Colonic mucosa (tissue), 4 donors: ENCODE measurements around the gene OPCML. TPM values are rescaled to one million over a fixed set of nuclear protein-coding genes. Genes with fewer than 3 reads are reported as not detected.

Experiments
- DNase-seq: peaks from one replicate; pipeline ENCODE4 v3.0.0-alpha.2; 2020
- H3K27ac ChIP-seq: fragments of 200-600 bp; one replicate; pipeline ENCODE4 v1.8.0; 2021
- H3K27me3 ChIP-seq: fragments of 200-600 bp; one replicate; pipeline ENCODE4 v1.8.0; 2021
- H3K36me3 ChIP-seq: fragments of 200-600 bp; one replicate; pipeline ENCODE4 v1.8.0; 2021
- H3K4me1 ChIP-seq: fragments of 200-600 bp; one replicate; pipeline ENCODE4 v1.8.0; 2021; ENCODE audit warnings: mild to moderate bottlenecking
- H3K4me3 ChIP-seq: fragments of 200-600 bp; one replicate; pipeline ENCODE4 v1.8.0; 2021
- H3K9ac ChIP-seq, 2 donors: one replicate each; pipeline ENCODE4 v1.7.0; 2013; ENCODE audit warnings: control low read depth in 2 of 2, low read depth in 2 of 2, low read length in 2 of 2
- H3K9me3 ChIP-seq: fragments of 200-600 bp; one replicate; pipeline ENCODE4 v1.8.0; 2021
- CTCF ChIP-seq: fragments of 200-600 bp; IDR thresholded peaks from one replicate; pipeline ENCODE4 v1.8.0; 2022; ENCODE audit warnings: antibody characterized with exemption, mild to moderate bottlenecking
- intact Hi-C: fragments of 100-400 bp; cut with DNase I; formaldehyde crosslinking; loops from one replicate; pipeline ENCODE4 v1.14.1; 2022
- total RNA-seq, 2 donors: library from RNA; stranded (reverse); fragmentation: NEBNext Ultra II Directional in 1 of 2; extraction: Animal tissue kit (Norgen Biotek cat#: 25700) in 1 of 2; gene quantifications; one replicate each; pipeline ENCODE4 v1.2.1, GENCODE V29; 2021
- donor health status: healthy.
- donor health status: DM: no; HTN: no; CAD: no.
- donor health status: DM: no; HTN: no; CAD: no.

OPCML gene
- total RNA-seq, 2 donors from 2014 or later = 0.08 TPM; not detected in 1

GRCh38 chr11:132639403-132639802 lies 892.9 kb downstream of the OPCML start:
- no peaks in the 10 kb centered on the region for H3K36me3 ChIP-seq
- no peaks in the 10 kb centered on the region for H3K9me3 ChIP-seq
- TF ChIP-seq CTCF = no peak
- H3K27ac ChIP-seq = no peak overlapping the region
- H3K4me3 ChIP-seq = no peak overlapping the region
- no peak for DNase-seq
- intact Hi-C loops = no loop called here
- H3K27me3 ChIP-seq = no peaks in the 10 kb centered on the region
- H3K4me1 ChIP-seq = no peaks in the 10 kb centered on the region
- H3K9ac ChIP-seq = no peak overlapping the region

GRCh38 chr11:132638423-132638822 lies 893.9 kb downstream of the OPCML start:
- no peak for DNase-seq
- no peaks in the 10 kb centered on the region for H3K4me1 ChIP-seq
- no peak for TF ChIP-seq CTCF

GRCh38 chr11:132636523-132636922 lies 895.8 kb downstream of the OPCML start:
- Histone ChIP-seq H3K27ac (no peak overlapping the region), H3K9ac (no peak overlapping the region), H3K4me1 (no peaks in the 10 kb centered on the region), H3K4me3 (no peak overlapping the region), H3K27me3 (no peaks in the 10 kb centered on the region), H3K36me3 (no peaks in the 10 kb centered on the region), H3K9me3 (no peaks in the 10 kb centered on the region)
- intact Hi-C loops = no loop called here
- no peak for DNase-seq
- no peak for TF ChIP-seq CTCF

More at GRCh38 chr11:132638423-132638822, 893.9 kb downstream of the OPCML start:
- Histone ChIP-seq H3K9ac (no peak overlapping the region), H3K9me3 (no peaks in the 10 kb centered on the region), H3K27ac (no peak overlapping the region), H3K27me3 (no peaks in the 10 kb centered on the region), H3K4me3 (no peak overlapping the region), H3K36me3 (no peaks in the 10 kb centered on the region)
- intact Hi-C loops = no loop called here

- no peak for TF ChIP-seq CTCF
- no peak for DNase-seq
- intact Hi-C loops = no loop called here
Measured at GRCh38 chr11:132632641-132633124, 899.6 kb downstream of the OPCML start.

GRCh38 chr11:132631989-132632388 lies 900.3 kb downstream of the OPCML start:
- Histone ChIP-seq H3K27me3 (no peaks in the 10 kb centered on the region), H3K9me3 (no peaks in the 10 kb centered on the region), H3K9ac (no peak overlapping the region), H3K36me3 (no peaks in the 10 kb centered on the region), H3K4me3 (no peak overlapping the region), H3K4me1 (no peaks in the 10 kb centered on the region), H3K27ac (no peak overlapping the region)
- no peak for DNase-seq
- intact Hi-C loops = no loop called here
- TF ChIP-seq CTCF = no peak

More at GRCh38 chr11:132632641-132633124, 899.6 kb downstream of the OPCML start:
- no peak overlapping the region for H3K9ac ChIP-seq
- no peaks in the 10 kb centered on the region for H3K4me1 ChIP-seq
- H3K9me3 ChIP-seq = no peaks in the 10 kb centered on the region
- H3K36me3 ChIP-seq = no peaks in the 10 kb centered on the region
- H3K4me3 ChIP-seq = no peak overlapping the region
- no peaks in the 10 kb centered on the region for H3K27me3 ChIP-seq
- H3K27ac ChIP-seq = no peak overlapping the region

GRCh38 chr11:132627981-132628380 lies 904.3 kb downstream of the OPCML start:
- Histone ChIP-seq H3K27me3 (no peaks in the 10 kb centered on the region), H3K9me3 (no peaks in the 10 kb centered on the region), H3K36me3 (no peaks in the 10 kb centered on the region), H3K9ac (no peak overlapping the region), H3K27ac (no peak overlapping the region), H3K4me1 (no peaks in the 10 kb centered on the region), H3K4me3 (no peak overlapping the region)
- intact Hi-C loops = no loop called here
- DNase-seq = no peak
- no peak for TF ChIP-seq CTCF
